Measurements from ENCODE around the gene ABHD17C. TPM values are rescaled to one million over a fixed set of nuclear protein-coding genes. Genes with fewer than 3 reads are reported as not detected.
A peak's percentile ranks its signal among the peaks of the same experiment; 100 is the strongest.

The ABHD17C gene
- polyA plus RNA-seq, 6 donors from 2014 or later: 0.29 to 1.0 (median 0.37) TPM; not detected in 1

GRCh38 chr15:80695911-80696661 is 976 bp downstream of the ABHD17C start:
- DNase-seq (no peak), ATAC-seq (ENCODE audit: low read depth in 2 of 2) (peak in 1 of 2 donors; percentile 34)
- Mint-ChIP-seq H3K36me3 (no peaks in the 10 kb centered on the region), H3K9me3 (no peaks in the 10 kb centered on the region), H3K27ac (peak overlapping the region in 1 of 6 donors; percentile 87), H3K4me1 (peaks cover 8 to 18% (median 15%) of the 10 kb centered on the region in 3 donors), H3K27me3 (peaks cover 6 to 18% (median 13%) of the 10 kb centered on the region in 3 donors), H3K4me3 (peak overlapping the region; percentile 87 to 96 (median 90))

GRCh38 chr15:80697075-80697685 is 2.1 kb downstream of the ABHD17C start:
- Mint-ChIP-seq H3K27ac (no peak overlapping the region), H3K4me3 (peak overlapping the region; percentile 35 to 96 (median 88)), H3K4me1 (peaks cover 8 to 18% (median 15%) of the 10 kb centered on the region in 3 donors), H3K27me3 (peaks cover 6 to 18% (median 13%) of the 10 kb centered on the region in 3 donors), H3K9me3 (no peaks in the 10 kb centered on the region), H3K36me3 (no peaks in the 10 kb centered on the region)
- DNase-seq: no peak
- ATAC-seq (ENCODE audit: low read depth in 2 of 2): no peak

- ATAC-seq (ENCODE audit: low read depth in 2 of 2): no peak
- Mint-ChIP-seq H3K36me3 (no peaks in the 10 kb centered on the region), H3K4me1 (peaks cover 8 to 18% (median 15%) of the 10 kb centered on the region in 3 donors), H3K9me3 (no peaks in the 10 kb centered on the region), H3K27me3 (peaks cover 6 to 18% (median 13%) of the 10 kb centered on the region in 3 donors), H3K4me3 (peak overlapping the region in 2 of 8 donors; percentile 11 to 68), H3K27ac (peak overlapping the region in 1 of 6 donors; percentile 63)
- DNase-seq: no peak
Measured at GRCh38 chr15:80698676-80699075, 3.6 kb downstream of the ABHD17C start.

- ATAC-seq (ENCODE audit: low read depth in 2 of 2): no peak
- Mint-ChIP-seq H3K4me3 (no peak overlapping the region), H3K27ac (no peak overlapping the region), H3K4me1 (peaks cover 4 to 15% (median 10%) of the 10 kb centered on the region in 3 donors), H3K27me3 (peaks cover 6 to 18% (median 13%) of the 10 kb centered on the region in 3 donors), H3K36me3 (no peaks in the 10 kb centered on the region), H3K9me3 (no peaks in the 10 kb centered on the region)
- no peak for DNase-seq
Measured at GRCh38 chr15:80699981-80700380, 4.9 kb downstream of the ABHD17C start.

- ATAC-seq (ENCODE audit: low read depth in 2 of 2) (no peak), DNase-seq (no peak)
- Mint-ChIP-seq H3K36me3 (no peaks in the 10 kb centered on the region), H3K27ac (peak overlapping the region in 1 of 6 donors; percentile 41), H3K9me3 (no peaks in the 10 kb centered on the region), H3K4me3 (no peak overlapping the region), H3K27me3 (peaks cover 6 to 18% (median 13%) of the 10 kb centered on the region in 3 donors), H3K4me1 (peaks cover 0 to 7% (median 2%) of the 10 kb centered on the region in 3 donors)
Measured at GRCh38 chr15:80701676-80702311, 6.7 kb downstream of the ABHD17C start.

- ATAC-seq (ENCODE audit: low read depth in 2 of 2) (no peak), DNase-seq (no peak)
- Mint-ChIP-seq H3K27ac (no peak overlapping the region), H3K27me3 (peaks cover 6 to 18% (median 13%) of the 10 kb centered on the region in 3 donors), H3K4me3 (peak overlapping the region in 1 of 8 donors; percentile 6), H3K4me1 (peaks cover 0 to 7% (median 0%) of the 10 kb centered on the region in 3 donors), H3K9me3 (no peaks in the 10 kb centered on the region), H3K36me3 (no peaks in the 10 kb centered on the region)
Measured at GRCh38 chr15:80703081-80703480, 8.0 kb downstream of the ABHD17C start.

GRCh38 chr15:80703965-80704364 is 8.9 kb downstream of the ABHD17C start:
- peaks cover 6 to 11% (median 6%) of the 10 kb centered on the region in 3 donors for H3K27me3 Mint-ChIP-seq
- H3K27ac Mint-ChIP-seq: no peak overlapping the region
- DNase-seq (no peak), ATAC-seq (ENCODE audit: low read depth in 2 of 2) (no peak)
- H3K4me1 Mint-ChIP-seq: peaks cover 0 to under 1% (median 0%) of the 10 kb centered on the region in 3 donors
- H3K4me3 Mint-ChIP-seq: no peak overlapping the region
- no peaks in the 10 kb centered on the region for H3K36me3 Mint-ChIP-seq
- H3K9me3 Mint-ChIP-seq: no peaks in the 10 kb centered on the region

GRCh38 chr15:80706161-80706560 is 11.1 kb downstream of the ABHD17C start:
- H3K4me1 Mint-ChIP-seq: no peaks in the 10 kb centered on the region
- no peak overlapping the region for H3K4me3 Mint-ChIP-seq
- H3K27ac Mint-ChIP-seq: no peak overlapping the region
- H3K27me3 Mint-ChIP-seq: no peaks in the 10 kb centered on the region
- DNase-seq (no peak), ATAC-seq (ENCODE audit: low read depth in 2 of 2) (no peak)
- no peaks in the 10 kb centered on the region for H3K9me3 Mint-ChIP-seq
- no peaks in the 10 kb centered on the region for H3K36me3 Mint-ChIP-seq

- Mint-ChIP-seq H3K4me3 (no peak overlapping the region), H3K27ac (no peak overlapping the region), H3K36me3 (no peaks in the 10 kb centered on the region), H3K9me3 (no peaks in the 10 kb centered on the region), H3K4me1 (peaks cover 0 to 6% (median 0%) of the 10 kb centered on the region in 3 donors), H3K27me3 (no peaks in the 10 kb centered on the region)
- ATAC-seq (ENCODE audit: low read depth in 2 of 2) (no peak), DNase-seq (no peak)
Measured at GRCh38 chr15:80709542-80709941, 14.4 kb downstream of the ABHD17C start.

- H3K36me3 Mint-ChIP-seq: no peaks in the 10 kb centered on the region
- no peak overlapping the region for H3K4me3 Mint-ChIP-seq
- no peak for ATAC-seq (ENCODE audit: low read depth in 2 of 2)
- no peaks in the 10 kb centered on the region for H3K9me3 Mint-ChIP-seq
- H3K27ac Mint-ChIP-seq: no peak overlapping the region
- no peak for DNase-seq
- H3K4me1 Mint-ChIP-seq: peaks cover 0 to 6% (median 0%) of the 10 kb centered on the region in 3 donors
- no peaks in the 10 kb centered on the region for H3K27me3 Mint-ChIP-seq
Measured at GRCh38 chr15:80710635-80711554, 15.8 kb downstream of the ABHD17C start.

GRCh38 chr15:80711886-80712285 is 16.8 kb downstream of the ABHD17C start:
- Mint-ChIP-seq H3K36me3 (no peaks in the 10 kb centered on the region), H3K9me3 (no peaks in the 10 kb centered on the region), H3K27me3 (no peaks in the 10 kb centered on the region), H3K4me3 (no peak overlapping the region), H3K27ac (peak overlapping the region in 2 of 6 donors; percentile 15 to 22), H3K4me1 (peaks cover 0 to 6% (median 0%) of the 10 kb centered on the region in 3 donors)
- DNase-seq (no peak), ATAC-seq (ENCODE audit: low read depth in 2 of 2) (no peak)

- peaks cover 0 to 6% (median 0%) of the 10 kb centered on the region in 3 donors for H3K4me1 Mint-ChIP-seq
- H3K27ac Mint-ChIP-seq: peak overlapping the region in 1 of 6 donors; percentile 84
- H3K27me3 Mint-ChIP-seq: no peaks in the 10 kb centered on the region
- ATAC-seq (ENCODE audit: low read depth in 2 of 2): no peak
- no peaks in the 10 kb centered on the region for H3K36me3 Mint-ChIP-seq
- H3K9me3 Mint-ChIP-seq: no peaks in the 10 kb centered on the region
- H3K4me3 Mint-ChIP-seq: no peak overlapping the region
- no peak for DNase-seq
Measured at GRCh38 chr15:80712956-80713355, 17.8 kb downstream of the ABHD17C start.

- DNase-seq: no peak
- ATAC-seq (ENCODE audit: low read depth in 2 of 2): no peak
- Mint-ChIP-seq H3K4me1 (no peaks in the 10 kb centered on the region), H3K9me3 (peaks cover 0 to 9% (median 5%) of the 10 kb centered on the region in 7 donors), H3K27me3 (no peaks in the 10 kb centered on the region), H3K27ac (no peak overlapping the region), H3K4me3 (no peak overlapping the region), H3K36me3 (no peaks in the 10 kb centered on the region)
Measured at GRCh38 chr15:80721476-80721875, 26.4 kb downstream of the ABHD17C start.
